ENCODE data around the gene FAM219A.

DNA sequence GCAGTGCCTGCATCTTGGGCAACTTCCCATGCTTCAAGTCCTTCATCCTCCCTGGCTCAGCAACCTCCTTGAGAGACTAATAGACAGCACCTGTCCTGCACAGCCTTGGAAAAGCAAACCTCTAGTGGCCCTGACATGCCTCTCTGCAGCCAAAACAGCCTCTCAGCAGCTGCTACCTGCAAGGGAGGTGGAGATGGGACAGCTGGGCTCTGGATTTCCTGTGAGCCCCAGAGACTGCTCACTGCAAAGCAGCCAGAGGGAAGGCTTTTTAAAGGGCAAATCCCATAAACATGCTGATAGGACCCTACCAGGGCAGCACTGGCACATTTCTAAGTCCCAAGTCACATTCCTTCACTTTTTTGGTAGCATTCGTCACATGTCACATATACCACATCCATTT is 50.2 kb downstream of the FAM219A start:
- TF ChIP-seq, protein P1, sequence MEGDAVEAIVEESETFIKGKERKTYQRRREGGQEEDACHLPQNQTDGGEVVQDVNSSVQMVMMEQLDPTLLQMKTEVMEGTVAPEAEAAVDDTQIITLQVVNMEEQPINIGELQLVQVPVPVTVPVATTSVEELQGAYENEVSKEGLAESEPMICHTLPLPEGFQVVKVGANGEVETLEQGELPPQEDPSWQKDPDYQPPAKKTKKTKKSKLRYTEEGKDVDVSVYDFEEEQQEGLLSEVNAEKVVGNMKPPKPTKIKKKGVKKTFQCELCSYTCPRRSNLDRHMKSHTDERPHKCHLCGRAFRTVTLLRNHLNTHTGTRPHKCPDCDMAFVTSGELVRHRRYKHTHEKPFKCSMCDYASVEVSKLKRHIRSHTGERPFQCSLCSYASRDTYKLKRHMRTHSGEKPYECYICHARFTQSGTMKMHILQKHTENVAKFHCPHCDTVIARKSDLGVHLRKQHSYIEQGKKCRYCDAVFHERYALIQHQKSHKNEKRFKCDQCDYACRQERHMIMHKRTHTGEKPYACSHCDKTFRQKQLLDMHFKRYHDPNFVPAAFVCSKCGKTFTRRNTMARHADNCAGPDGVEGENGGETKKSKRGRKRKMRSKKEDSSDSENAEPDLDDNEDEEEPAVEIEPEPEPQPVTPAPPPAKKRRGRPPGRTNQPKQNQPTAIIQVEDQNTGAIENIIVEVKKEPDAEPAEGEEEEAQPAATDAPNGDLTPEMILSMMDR (IDR thresholded peaks at IDR 0.05), result no peak
- no peak for TF ChIP-seq POLR2AphosphoS5 (IDR thresholded peaks at IDR 0.05)
- no peak for TF ChIP-seq POLR2A (IDR thresholded peaks at IDR 0.05)

Data from upper lobe of left lung (tissue), 4 donors.